HG03354 (cell line): ENCODE data around the gene ZDBF2.
A peak's percentile ranks its signal among the peaks of the same experiment; 100 is the strongest.
"Not testable (repeated sequence)": the region's sequence is repeated elsewhere in the genome, so short reads cannot be mapped to it uniquely, and the experiment has no call there.

Experiments
- ATAC-seq: cut with Tn5 transposase; IDR thresholded peaks from one replicate; pipeline ENCODE4 v1.9.1; 2021; ENCODE audit warnings: mild to moderate bottlenecking; ENCODE audit not compliant: unreplicated experiment, poor library complexity, severe bottlenecking

ZDBF2 gene

GRCh38 chr2:206316141-206316540, 41.7 kb downstream of the ZDBF2 start:
- no peak for ATAC-seq

- no peak for ATAC-seq
These were observed 48.6 kb downstream of the ZDBF2 start for GRCh38 chr2:206323033-206323432.

- ATAC-seq, result no peak
These were observed 49.0 kb downstream of the ZDBF2 start for GRCh38 chr2:206323486-206323885.

- ATAC-seq, result no peak
These were observed 50.4 kb downstream of the ZDBF2 start for GRCh38 chr2:206324869-206325268.

- no peak for ATAC-seq
These were observed 54.5 kb downstream of the ZDBF2 start for GRCh38 chr2:206328974-206329373.

- no peak for ATAC-seq
These were observed 62.4 kb downstream of the ZDBF2 start for GRCh38 chr2:206336861-206337260.

- ATAC-seq, result no peak
These were observed 63.5 kb downstream of the ZDBF2 start for GRCh38 chr2:206337956-206338355.

- no peak for ATAC-seq
These were observed 66.9 kb downstream of the ZDBF2 start for GRCh38 chr2:206341396-206341795.

- ATAC-seq, result no peak
These were observed 68.7 kb downstream of the ZDBF2 start for GRCh38 chr2:206343144-206343543.

GRCh38 chr2:206343816-206344215, 69.4 kb downstream of the ZDBF2 start:
- no peak for ATAC-seq

- no peak for ATAC-seq
These were observed 71.1 kb downstream of the ZDBF2 start for GRCh38 chr2:206345606-206346005.

- no peak for ATAC-seq
These were observed 74.9 kb downstream of the ZDBF2 start for GRCh38 chr2:206349375-206349774.

- no peak for ATAC-seq
These were observed 78.1 kb downstream of the ZDBF2 start for GRCh38 chr2:206352571-206352970.

GRCh38 chr2:206353685-206354084, 79.2 kb downstream of the ZDBF2 start:
- no peak for ATAC-seq

GRCh38 chr2:206354129-206354528, 79.7 kb downstream of the ZDBF2 start:
- no peak for ATAC-seq

GRCh38 chr2:206356840-206357239, 82.4 kb downstream of the ZDBF2 start:
- ATAC-seq, result not testable (repeated sequence)

GRCh38 chr2:206360840-206361239, 86.4 kb downstream of the ZDBF2 start:
- ATAC-seq, result not testable (repeated sequence)

GRCh38 chr2:206361407-206362045, 87.1 kb downstream of the ZDBF2 start:
- ATAC-seq, result peak; percentile 88
